Peyer's patch (tissue), 4 donors: ENCODE measurements around the gene HS3ST3B1. TPM values are rescaled to one million over a fixed set of nuclear protein-coding genes. Genes with fewer than 3 reads are reported as not detected.

Source experiments
- DNase-seq, 3 donors: peaks; one replicate each; pipeline ENCODE4 v3.0.0-alpha.2; 2017 to 2019
- H3K27ac ChIP-seq, 4 donors: fragments of 200-600 bp; sonication (generic); one replicate each; pipeline ENCODE4 v1.5.1; 2016 to 2019
- H3K27me3 ChIP-seq, 2 donors: fragments of 200-600 bp; sonication (generic); one replicate each; pipeline ENCODE4 v1.5.1; 2019
- H3K36me3 ChIP-seq, 3 donors: fragments of 200-600 bp; sonication (generic); one replicate each; pipeline ENCODE4 v1.5.1; 2016 to 2019
- H3K4me1 ChIP-seq, 4 donors: fragments of 200-600 bp; sonication (generic); one replicate each; pipeline ENCODE4 v1.5.1; 2016 to 2019
- H3K4me3 ChIP-seq, 4 donors: fragments of 200-600 bp; sonication (generic); 1 replicate in 3 of 4; 2 replicates in 1 of 4; pipeline ENCODE4 v1.5.1; 2016 to 2019; ENCODE audit warnings: mild to moderate bottlenecking in 1 of 4
- H3K9me3 ChIP-seq, 4 donors: fragments of 200-600 bp; sonication (generic); one replicate each; pipeline ENCODE4 v1.5.1; 2016 to 2019; ENCODE audit warnings: mild to moderate bottlenecking in 1 of 4
- CTCF ChIP-seq, 6 experiments: fragments of 450-650 bp in 4 of 6; fragments of 200-600 bp in 2 of 6; sonication (generic) in 1 of 6; IDR thresholded peaks; one replicate each; pipeline ENCODE4 v1.5.1; 2017 to 2019; ENCODE audit warnings: antibody characterized with exemption in 6 of 6, mild to moderate bottlenecking in 3 of 6, moderate library complexity in 1 of 6
- POLR2A ChIP-seq, 2 donors: fragments of 450-650 bp; IDR thresholded peaks; one replicate each; pipeline ENCODE4 v1.5.1; 2017; ENCODE audit warnings: antibody characterized with exemption in 2 of 2, mild to moderate bottlenecking in 2 of 2, moderate library complexity in 2 of 2
- total RNA-seq, 4 donors: library from RNA; depleted of rRNA; stranded (reverse); fragments of >200 nt; gene quantifications; one replicate each; pipeline ENCODE4 v1.1.0, GENCODE V29; 2016

HS3ST3B1 gene
- total RNA-seq, 4 donors from 2014 or later: 2.1 to 5.4 (median 3.3) TPM

GRCh38 chr17:14318109-14318917, 17.4 kb downstream of the HS3ST3B1 start:
- no peak for TF ChIP-seq CTCF (IDR thresholded peaks at IDR 0.05)
- no peaks in the 10 kb centered on the region for H3K36me3 ChIP-seq
- H3K27ac ChIP-seq: peak overlapping the region in 1 of 4 donors; percentile 1
- no peaks in the 10 kb centered on the region for H3K9me3 ChIP-seq
- H3K4me3 ChIP-seq: no peak overlapping the region
- H3K4me1 ChIP-seq: no peaks in the 10 kb centered on the region
- DNase-seq: no peak
- no peaks in the 10 kb centered on the region for H3K27me3 ChIP-seq

- no peak for DNase-seq
- no peaks in the 10 kb centered on the region for H3K4me1 ChIP-seq
- TF ChIP-seq POLR2A (IDR thresholded peaks at IDR 0.05) (no peak), CTCF (IDR thresholded peaks at IDR 0.05) (no peak)
- no peaks in the 10 kb centered on the region for H3K9me3 ChIP-seq
- H3K27me3 ChIP-seq: no peaks in the 10 kb centered on the region
- H3K4me3 ChIP-seq: no peak overlapping the region
- no peak overlapping the region for H3K27ac ChIP-seq
- no peaks in the 10 kb centered on the region for H3K36me3 ChIP-seq
Observed at GRCh38 chr17:14318918-14319205, 18.0 kb downstream of the HS3ST3B1 start.

- TF ChIP-seq CTCF (IDR thresholded peaks at IDR 0.05) (no peak), POLR2A (IDR thresholded peaks at IDR 0.05) (no peak)
- no peaks in the 10 kb centered on the region for H3K9me3 ChIP-seq
- H3K4me1 ChIP-seq: no peaks in the 10 kb centered on the region
- no peaks in the 10 kb centered on the region for H3K36me3 ChIP-seq
- no peak overlapping the region for H3K4me3 ChIP-seq
- no peaks in the 10 kb centered on the region for H3K27me3 ChIP-seq
- no peak overlapping the region for H3K27ac ChIP-seq
- no peak for DNase-seq
Observed at GRCh38 chr17:14320098-14320497, 19.2 kb downstream of the HS3ST3B1 start.

- Histone ChIP-seq H3K4me1 (no peaks in the 10 kb centered on the region), H3K36me3 (no peaks in the 10 kb centered on the region), H3K4me3 (no peak overlapping the region), H3K27ac (peak overlapping the region in 2 of 4 donors; percentile 17 to 38), H3K27me3 (no peaks in the 10 kb centered on the region), H3K9me3 (no peaks in the 10 kb centered on the region)
- no peak for TF ChIP-seq POLR2A (IDR thresholded peaks at IDR 0.05)
- TF ChIP-seq CTCF (IDR thresholded peaks at IDR 0.05): no peak
- no peak for DNase-seq
Observed at GRCh38 chr17:14320734-14321475, 20.0 kb downstream of the HS3ST3B1 start.

- Histone ChIP-seq H3K4me1 (no peaks in the 10 kb centered on the region), H3K27ac (peak overlapping the region in 2 of 4 donors; percentile 17 to 38), H3K9me3 (no peaks in the 10 kb centered on the region), H3K36me3 (no peaks in the 10 kb centered on the region), H3K27me3 (no peaks in the 10 kb centered on the region), H3K4me3 (no peak overlapping the region)
- TF ChIP-seq CTCF (IDR thresholded peaks at IDR 0.05): no peak
- no peak for TF ChIP-seq POLR2A (IDR thresholded peaks at IDR 0.05)
- DNase-seq: no peak
Observed at GRCh38 chr17:14321476-14321949, 20.6 kb downstream of the HS3ST3B1 start.
